B cell (primary cell): ENCODE measurements around the gene RAD51AP2. TPM values are rescaled to one million over a fixed set of nuclear protein-coding genes. Genes with fewer than 3 reads are reported as not detected.

Source experiments
- ATAC-seq: fragments of 200-7000 bp; cut with Tn5 transposase; one replicate; pipeline ENCODE4 v1.10.0; 2021; ENCODE audit warnings: low read depth, mild to moderate bottlenecking, moderate number of reproducible peaks, moderate library complexity
- CTCF ChIA-PET: fragments of 350-600 bp; sonication (Branson Sonifier 250); formaldehyde crosslinking; loops from one replicate; lab custom pipeline; 2021; ENCODE audit warnings: antibody characterized with exemption, inconsistent platforms; lab: Charles Lee
- POLR2A ChIA-PET: fragments of 350-600 bp; sonication (Branson Sonifier 250); formaldehyde crosslinking; loops from one replicate; lab custom pipeline; 2021; ENCODE audit warnings: antibody characterized with exemption; lab: Charles Lee
- DNase-seq: peaks from one replicate; pipeline ENCODE4 v3.0.0; 2013
- H2AFZ ChIP-seq: 2 replicates; pipeline ENCODE4 v1.6.1; 2012; ENCODE audit warnings: mild to moderate bottlenecking, low read depth, low read length; ENCODE audit not compliant: insufficient read depth, poor library complexity, severe bottlenecking
- H3K27ac ChIP-seq, 2 donors: 1 replicate in 1 of 2; 2 replicates in 1 of 2; pipeline ENCODE4 v1.5.1; 2012 to 2013; ENCODE audit warnings: low read length in 2 of 2, mild to moderate bottlenecking in 2 of 2, moderate library complexity in 1 of 2
- H3K27me3 ChIP-seq, 4 experiments: fragments of 200-600 bp in 1 of 4; sonication (generic) in 1 of 4; replicated peaks in 1 of 4; 1 replicate in 2 of 4; 2 replicates in 2 of 4; pipeline versions ENCODE4 v1.6.1 to v1.7.0; 2013 to 2016; ENCODE audit warnings: low read length in 3 of 4, mild to moderate bottlenecking in 2 of 4, mixed read lengths in 1 of 4, moderate library complexity in 1 of 4; ENCODE audit not compliant: insufficient read depth in 4 of 4, control insufficient read depth in 3 of 4; ENCODE audit errors: control extremely low read depth in 1 of 4
- H3K36me3 ChIP-seq, 2 experiments: replicated peaks in 1 of 2; 1 replicate in 1 of 2; 2 replicates in 1 of 2; pipeline versions ENCODE4 v1.6.1 to v1.7.1; 2013; ENCODE audit warnings: low read length in 1 of 2; ENCODE audit not compliant: insufficient read depth in 2 of 2, control insufficient read depth in 1 of 2; ENCODE audit errors: control extremely low read depth in 1 of 2, extremely low read depth in 1 of 2
- H3K4me1 ChIP-seq, 2 donors: fragments of 200-600 bp in 1 of 2; sonication (generic) in 1 of 2; 1 replicate in 1 of 2; 2 replicates in 1 of 2; pipeline versions ENCODE4 v1.5.1 to v1.6.1; 2013 to 2017; ENCODE audit warnings: low read length in 2 of 2; ENCODE audit not compliant: control insufficient read depth in 2 of 2, insufficient read depth in 2 of 2
- H3K4me2 ChIP-seq: replicated peaks from 2 replicates; pipeline ENCODE3; 2012; ENCODE audit warnings: mild to moderate bottlenecking, low read depth, low read length; ENCODE audit not compliant: poor library complexity, severe bottlenecking
- H3K4me3 ChIP-seq, 5 experiments: fragments of 200-600 bp in 1 of 5; sonication (generic) in 1 of 5; 1 replicate in 3 of 5; 2 replicates in 2 of 5; pipeline versions ENCODE4 v1.5.1 to v1.7.0; 2011 to 2016; ENCODE audit warnings: low read length in 4 of 5, mild to moderate bottlenecking in 4 of 5, low read depth in 2 of 5, control low read depth in 1 of 5, moderate library complexity in 1 of 5; ENCODE audit not compliant: insufficient read depth in 1 of 5; ENCODE audit errors: control extremely low read depth in 1 of 5, extremely low read depth in 1 of 5
- H3K79me2 ChIP-seq: fragments of 200-600 bp; sonication (generic); one replicate; pipeline ENCODE4 v1.6.0; 2016; ENCODE audit warnings: low read length; ENCODE audit not compliant: control insufficient read depth, insufficient read depth
- H3K9ac ChIP-seq: fragments of 200-600 bp; sonication (generic); 2 replicates; pipeline ENCODE4 v1.6.1; 2017; ENCODE audit warnings: mild to moderate bottlenecking, low read length, moderate library complexity
- H3K9me3 ChIP-seq, 3 donors: one replicate each; pipeline versions ENCODE4 v1.6.1 to v1.7.1; 2013; ENCODE audit warnings: low read length in 2 of 3; ENCODE audit not compliant: control insufficient read depth in 2 of 3, insufficient read depth in 1 of 3; ENCODE audit errors: control extremely low read depth in 1 of 3
- H4K20me1 ChIP-seq: 2 replicates; pipeline ENCODE4 v1.6.0; 2012; ENCODE audit warnings: mild to moderate bottlenecking, low read length; ENCODE audit not compliant: insufficient read depth, control insufficient read depth, poor library complexity, severe bottlenecking
- H3K27ac Mint-ChIP-seq: one replicate; pipeline ENCODE4 v1.8.0; 2021; ENCODE audit warnings: mixed read lengths
- H3K27me3 Mint-ChIP-seq: one replicate; pipeline ENCODE4 v1.8.0; 2021; ENCODE audit warnings: mixed read lengths
- H3K4me1 Mint-ChIP-seq: one replicate; pipeline ENCODE4 v1.8.0; 2021; ENCODE audit warnings: mixed read lengths
- H3K4me3 Mint-ChIP-seq: one replicate; pipeline ENCODE4 v1.8.0; 2021; ENCODE audit warnings: mixed read lengths
- H3K9me3 Mint-ChIP-seq: one replicate; pipeline ENCODE4 v1.8.0; 2022; ENCODE audit warnings: mixed read lengths; ENCODE audit not compliant: insufficient read depth
- EZH2 ChIP-seq: IDR thresholded peaks from 2 replicates; pipeline ENCODE4 v1.6.1; 2012; ENCODE audit warnings: borderline replicate concordance, low read depth, mild to moderate bottlenecking, moderate library complexity, low read length; ENCODE audit not compliant: insufficient read depth, poor library complexity, severe bottlenecking
- WGBS: methylation state at CpG from one replicate; pipeline ENCODE4 v1.1.5; 2013; ENCODE audit warnings: missing lambda C conversion rate; ENCODE audit not compliant: insufficient coverage; 5-methylcytosine and 5-hydroxymethylcytosine counted together
- intact Hi-C: fragments of 100-400 bp; cut with micrococcal nuclease; formaldehyde crosslinking; loops from one replicate; pipeline ENCODE4 v1.10.0; 2022
- polyA plus RNA-seq: library from polyadenylated mRNA; depleted of rRNA; stranded (reverse); fragments of >200 nt; gene quantifications from 2 replicates; pipeline ENCODE4 v1.2.3, GENCODE V29; 2012
- total RNA-seq, 2 donors: library from RNA; stranded (reverse); fragments of 120-200 nt in 1 of 2; gene quantifications; 1 replicate in 1 of 2; 2 replicates in 1 of 2; pipeline versions ENCODE4 v1.2.3 to v1.2.4, GENCODE V29; 2013 to 2022
- TF ChIP-seq, protein P1 (sequence below): fragments of 200-600 bp; IDR thresholded peaks from one replicate; pipeline ENCODE4 v1.8.0; 2022; ENCODE audit warnings: antibody characterized with exemption, mild to moderate bottlenecking

RAD51AP2 gene
- total and polyA plus RNA-seq, 2 donors (not counting 1 experiment from before 2014, with no cell fraction given) = not detected

DNA sequence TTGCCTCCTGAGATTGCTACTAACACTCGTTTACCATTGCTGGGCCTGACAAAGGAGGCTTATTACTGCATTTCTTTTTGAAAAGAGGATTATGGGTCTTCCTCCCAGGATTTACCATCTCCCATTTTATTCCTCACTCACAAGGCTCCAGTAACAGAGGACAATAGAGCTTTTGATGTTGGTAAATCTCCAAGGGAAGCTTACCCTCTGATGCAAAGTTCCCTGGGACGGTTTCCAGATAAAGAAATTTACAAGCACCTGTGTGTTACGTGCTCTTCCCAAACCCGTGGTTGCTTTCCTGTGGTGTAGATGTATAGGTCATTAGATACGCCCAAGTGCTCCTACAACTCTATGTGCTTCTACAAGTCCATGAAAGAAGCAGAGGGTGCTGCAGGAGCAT is 39.4 kb upstream of the RAD51AP2 start:
- H3K27ac Mint-ChIP-seq = no peak overlapping the region
- Histone ChIP-seq H3K4me2 (no peak overlapping the region), H3K4me1 (no peaks in the 10 kb centered on the region), H3K79me2 (no peaks in the 10 kb centered on the region), H3K4me3 (no peak overlapping the region), H4K20me1 (no peaks in the 10 kb centered on the region), H3K9ac (no peak overlapping the region), H3K36me3 (no peaks in the 10 kb centered on the region), H3K27ac (no peak overlapping the region), H3K9me3 (no peaks in the 10 kb centered on the region), H2AFZ (no peak overlapping the region), H3K27me3 (peaks cover 0 to 7% (median 2%) of the 10 kb centered on the region in 4 experiments)
- TF ChIP-seq, protein P1, sequence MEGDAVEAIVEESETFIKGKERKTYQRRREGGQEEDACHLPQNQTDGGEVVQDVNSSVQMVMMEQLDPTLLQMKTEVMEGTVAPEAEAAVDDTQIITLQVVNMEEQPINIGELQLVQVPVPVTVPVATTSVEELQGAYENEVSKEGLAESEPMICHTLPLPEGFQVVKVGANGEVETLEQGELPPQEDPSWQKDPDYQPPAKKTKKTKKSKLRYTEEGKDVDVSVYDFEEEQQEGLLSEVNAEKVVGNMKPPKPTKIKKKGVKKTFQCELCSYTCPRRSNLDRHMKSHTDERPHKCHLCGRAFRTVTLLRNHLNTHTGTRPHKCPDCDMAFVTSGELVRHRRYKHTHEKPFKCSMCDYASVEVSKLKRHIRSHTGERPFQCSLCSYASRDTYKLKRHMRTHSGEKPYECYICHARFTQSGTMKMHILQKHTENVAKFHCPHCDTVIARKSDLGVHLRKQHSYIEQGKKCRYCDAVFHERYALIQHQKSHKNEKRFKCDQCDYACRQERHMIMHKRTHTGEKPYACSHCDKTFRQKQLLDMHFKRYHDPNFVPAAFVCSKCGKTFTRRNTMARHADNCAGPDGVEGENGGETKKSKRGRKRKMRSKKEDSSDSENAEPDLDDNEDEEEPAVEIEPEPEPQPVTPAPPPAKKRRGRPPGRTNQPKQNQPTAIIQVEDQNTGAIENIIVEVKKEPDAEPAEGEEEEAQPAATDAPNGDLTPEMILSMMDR = no peak
- WGBS = 83% methylated on average over 2 of the region's 5 CpGs
- no peaks in the 10 kb centered on the region for H3K4me1 Mint-ChIP-seq
- ChIA-PET POLR2A (no interaction called here), CTCF (no interaction called here)
- intact Hi-C loops = no loop called here
- no peak overlapping the region for H3K4me3 Mint-ChIP-seq
- ATAC-seq (no peak), DNase-seq (no peak)
- H3K27me3 Mint-ChIP-seq = peaks cover 20% of the 10 kb centered on the region
- no peaks in the 10 kb centered on the region for H3K9me3 Mint-ChIP-seq

GRCh38 chr2:17555150-17555549 is 36.9 kb upstream of the RAD51AP2 start:
- Mint-ChIP-seq H3K9me3 (no peaks in the 10 kb centered on the region), H3K27ac (no peak overlapping the region), H3K27me3 (peaks cover 27% of the 10 kb centered on the region), H3K4me1 (no peaks in the 10 kb centered on the region), H3K4me3 (no peak overlapping the region)
- ChIA-PET CTCF (no interaction called here), POLR2A (no interaction called here)
- H3K4me3 ChIP-seq = no peak overlapping the region
- ATAC-seq (no peak), DNase-seq (no peak)
- H3K9me3 ChIP-seq = no peaks in the 10 kb centered on the region
- H2AFZ ChIP-seq = no peak overlapping the region
- no peak for TF ChIP-seq EZH2
- TF ChIP-seq, protein P1 = no peak
- H3K27me3 ChIP-seq = peaks cover 0 to 13% (median 10%) of the 10 kb centered on the region in 4 experiments
- WGBS = no CpG with 5 or more reads among the region's 1 CpG
- no peak overlapping the region for H3K27ac ChIP-seq
- no peaks in the 10 kb centered on the region for H3K36me3 ChIP-seq
- no peaks in the 10 kb centered on the region for H4K20me1 ChIP-seq
- H3K79me2 ChIP-seq = no peaks in the 10 kb centered on the region
- intact Hi-C loops = no loop called here
- H3K9ac ChIP-seq = no peak overlapping the region
- H3K4me1 ChIP-seq = no peaks in the 10 kb centered on the region
- no peak overlapping the region for H3K4me2 ChIP-seq
